Brain microvascular endothelial cell (primary cell): ENCODE data around the gene CRAMP1.

Experiments used
- DNase-seq: peaks from one replicate; pipeline ENCODE4 v3.0.0-alpha.2; 2020
- H3K27ac ChIP-seq: fragments of 250-450 bp; sonication (Bioruptor Pico); 2 replicates; pipeline ENCODE4 v1.5.1; 2020; ENCODE audit warnings: mild to moderate bottlenecking, moderate library complexity
- H3K27me3 ChIP-seq: fragments of 250-450 bp; sonication (Bioruptor Pico); replicated peaks from 2 replicates; pipeline ENCODE4 v1.5.1; 2020; ENCODE audit warnings: mild to moderate bottlenecking
- H3K36me3 ChIP-seq: fragments of 250-450 bp; sonication (Bioruptor Pico); replicated peaks from 2 replicates; pipeline ENCODE4 v1.5.1; 2020; ENCODE audit warnings: mild to moderate bottlenecking
- H3K4me3 ChIP-seq: 2 replicates; pipeline ENCODE4 v1.5.1; 2011; ENCODE audit warnings: low read depth, mild to moderate bottlenecking, control low read depth, low read length, moderate library complexity
- CTCF ChIP-seq: IDR thresholded peaks from 2 replicates; pipeline ENCODE4 v1.5.1; 2011; ENCODE audit warnings: low read depth, mild to moderate bottlenecking, moderate library complexity, low read length, control low read depth, inconsistent platforms; ENCODE audit errors: missing control alignments
- in situ Hi-C: cut with HindIII; loops from 2 replicates; pipeline ENCODE4 v1.10.0; 2017; ENCODE audit warnings: low sequenced_read_pairs, low pct_ligation_motif_present

Gene CRAMP1

DNA sequence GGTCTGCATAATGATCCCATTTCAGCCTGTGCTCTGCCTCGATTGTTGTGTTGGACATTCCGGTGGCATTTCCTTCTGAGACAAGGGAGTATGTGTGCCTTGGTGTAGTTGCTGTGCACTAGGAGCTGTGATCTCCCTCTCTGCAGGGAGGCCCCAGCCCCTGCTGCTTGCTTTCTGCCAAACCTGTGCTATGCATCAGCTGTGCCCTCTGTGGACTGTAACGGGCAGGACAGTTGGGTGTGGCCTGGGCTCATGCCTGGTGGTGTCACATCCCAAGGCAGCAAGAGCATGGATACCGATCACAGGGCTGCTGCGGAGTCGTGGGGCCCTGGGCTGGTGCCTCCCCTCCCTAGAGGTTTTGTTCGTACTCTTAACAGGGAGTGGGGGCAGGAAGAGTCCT is 62.1 kb downstream of the CRAMP1 start:
- in situ Hi-C loops: no loop called here
- no peak overlapping the region for H3K27ac ChIP-seq
- H3K4me3 ChIP-seq: no peak overlapping the region
- no peak for DNase-seq
- peaks cover 48% of the 10 kb centered on the region for H3K36me3 ChIP-seq
- no peak for TF ChIP-seq CTCF
- no peaks in the 10 kb centered on the region for H3K27me3 ChIP-seq

DNA sequence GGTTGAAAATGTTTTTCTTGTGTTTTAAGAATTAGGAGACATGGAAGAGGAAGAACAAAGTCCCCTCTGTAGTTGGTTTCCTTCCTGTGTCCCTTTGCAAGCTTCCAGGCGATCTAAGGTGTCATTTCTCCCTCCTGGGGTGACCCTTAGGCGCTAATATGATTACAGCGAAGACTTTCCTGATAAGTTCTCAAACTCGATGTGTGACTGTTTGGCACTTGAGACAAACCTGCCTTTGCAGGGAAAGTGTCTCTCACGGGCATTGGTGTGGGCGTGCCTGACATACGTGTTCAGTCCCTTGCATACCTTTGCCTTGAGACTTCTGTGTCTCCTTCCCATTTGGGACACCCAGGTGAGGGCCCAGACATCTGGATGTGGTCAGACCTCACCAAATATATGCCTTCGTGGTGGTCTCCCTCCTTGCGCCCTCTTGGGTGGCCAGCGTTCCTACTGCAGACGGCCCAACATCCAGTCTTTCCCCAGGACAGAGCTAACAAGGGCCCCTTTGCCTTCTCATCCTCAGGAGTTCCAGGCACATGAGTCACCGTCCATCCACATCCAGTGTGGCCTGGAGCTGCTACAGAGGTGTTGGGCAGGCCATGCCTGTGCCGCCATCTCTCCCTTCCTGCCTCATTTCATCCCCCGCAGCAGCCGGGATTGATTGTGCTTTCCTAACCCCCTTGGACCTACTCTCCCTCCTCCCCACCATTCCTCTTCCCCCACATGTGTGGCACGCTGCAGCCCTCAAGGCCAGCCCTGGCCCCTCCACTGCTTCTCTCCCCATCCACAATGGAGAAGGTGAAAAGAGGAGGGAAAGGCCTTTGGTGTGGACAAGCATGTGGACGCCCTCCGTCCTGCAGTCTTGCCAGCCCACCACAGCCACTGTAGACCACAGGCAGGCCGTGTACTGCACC is 62.8 kb downstream of the CRAMP1 start:
- TF ChIP-seq CTCF: no peak
- Histone ChIP-seq H3K36me3 (peaks cover 42% of the 10 kb centered on the region), H3K27me3 (no peaks in the 10 kb centered on the region), H3K4me3 (no peak overlapping the region), H3K27ac (no peak overlapping the region)
- in situ Hi-C loops: no loop called here
- DNase-seq: peak; percentile 71

DNA sequence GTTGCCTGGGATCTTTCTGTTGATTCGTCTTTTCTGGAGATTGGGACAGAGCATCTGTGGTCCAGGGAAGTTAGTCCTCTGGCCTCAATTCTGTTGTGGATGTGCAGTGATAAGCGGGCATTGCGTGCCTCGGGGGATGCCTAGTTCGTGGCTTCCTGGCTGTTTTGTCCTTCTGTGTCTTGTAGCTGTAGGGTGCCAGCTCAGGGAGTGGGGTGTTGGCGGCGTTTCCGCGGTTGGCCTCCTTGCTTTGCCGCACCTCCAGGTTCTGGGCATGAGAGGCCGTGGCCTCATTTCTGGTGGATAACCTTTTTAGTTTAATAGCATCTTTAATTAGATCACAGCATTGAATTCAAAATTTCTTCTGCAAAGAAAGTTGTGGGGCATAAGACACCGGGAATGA is 64.5 kb downstream of the CRAMP1 start:
- TF ChIP-seq CTCF: no peak
- in situ Hi-C loops: no loop called here
- H3K36me3 ChIP-seq: peaks cover 32% of the 10 kb centered on the region

DNA sequence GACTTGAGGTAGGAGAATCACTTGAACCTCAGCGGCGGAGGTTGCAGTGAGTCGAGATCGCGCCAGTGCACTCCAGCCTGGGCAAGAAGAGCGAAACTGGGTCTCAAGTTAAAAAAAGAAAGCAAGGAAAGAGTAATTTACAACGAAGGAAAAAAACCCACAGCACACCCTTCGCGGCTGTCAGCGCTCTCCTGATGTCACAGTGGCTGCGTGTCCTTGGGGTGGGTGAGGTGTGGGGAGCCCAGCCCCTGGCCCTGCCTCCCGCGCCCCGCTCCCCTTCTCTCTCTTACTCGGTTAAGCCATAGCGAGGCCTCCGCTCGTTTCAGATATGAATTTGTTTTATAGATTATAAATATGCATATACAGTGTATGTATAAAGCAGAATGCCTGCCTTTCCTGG is 65.2 kb downstream of the CRAMP1 start:
- Histone ChIP-seq H3K27ac (no peak overlapping the region), H3K4me3 (no peak overlapping the region), H3K27me3 (no peaks in the 10 kb centered on the region), H3K36me3 (peaks cover 27% of the 10 kb centered on the region)
- no peak for TF ChIP-seq CTCF
- no peak for DNase-seq
- in situ Hi-C loops: no loop called here

More for the DNA sequence above, 64.5 kb downstream of the CRAMP1 start:
- Histone ChIP-seq H3K27me3 (no peaks in the 10 kb centered on the region), H3K27ac (no peak overlapping the region), H3K4me3 (no peak overlapping the region)
- DNase-seq: no peak

DNA sequence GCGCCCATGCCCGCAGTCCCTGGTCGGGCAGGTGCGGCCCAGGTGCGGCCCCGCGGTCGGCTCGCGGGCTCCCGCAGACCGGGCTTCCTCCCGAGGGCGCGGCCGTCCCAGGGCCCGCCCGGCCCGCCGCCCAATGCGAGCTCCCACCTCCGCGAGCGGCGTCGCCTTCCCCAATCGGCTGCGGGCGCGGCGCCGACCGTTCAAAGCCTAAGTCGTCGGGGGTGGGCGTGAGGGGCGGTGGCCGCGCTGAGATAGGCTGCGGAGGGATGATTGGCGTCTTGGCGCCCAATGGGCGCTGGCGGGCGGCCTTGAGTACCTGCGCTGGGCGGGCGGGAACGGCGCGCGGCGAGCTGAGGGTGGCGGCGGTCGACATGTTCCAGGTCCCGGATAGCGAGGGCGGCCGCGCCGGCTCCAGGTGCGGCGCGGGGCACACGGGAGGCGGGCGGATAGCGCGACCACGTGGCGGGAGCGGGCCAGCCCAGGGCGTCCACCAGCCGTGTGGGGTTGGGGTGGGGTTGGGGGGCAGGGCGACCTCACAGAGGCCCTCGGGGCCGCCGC is 65.9 kb downstream of the CRAMP1 start, which contains the start of gene JPT2:
Gene JPT2 (plus strand): TSS at position 338 of the 558 bp plus-strand sequence. CDS start 34 bp downstream, at position 372.
- TF ChIP-seq CTCF: no peak
- peak within 1 kb of the TSS; percentile 88 for H3K4me3 ChIP-seq

More for the DNA sequence above, 65.9 kb downstream of the CRAMP1 start, which contains the start of gene JPT2:
- in situ Hi-C loops: no loop called here
- Histone ChIP-seq H3K27me3 (no peaks in the 10 kb centered on the region), H3K36me3 (peaks cover 22% of the 10 kb centered on the region), H3K27ac (peak within 1 kb of the TSS; percentile 86)
- peak; percentile 95 for DNase-seq
